Measurements from ENCODE around the gene BAD. TPM values are rescaled to one million over a fixed set of nuclear protein-coding genes. Genes with fewer than 3 reads are reported as not detected.

Gene BAD
- total and polyA plus RNA-seq, 5 experiments from 2014 or later, result 13.7 to 44.8 (median 39.1) TPM

- H3K4me3 Mint-ChIP-seq, result peak overlapping the region; percentile 78 to 89 (median 82)
- no peaks in the 10 kb centered on the region for H3K9me3 Mint-ChIP-seq
- ATAC-seq, result peak; percentile 64 to 72
- peaks cover 0 to 13% (median 0%) of the 10 kb centered on the region in 3 donors for H3K36me3 Mint-ChIP-seq
- DNase-seq, result peak in 9 of 10 donors; percentile 36 to 77 (median 63)
- POLR2A ChIA-PET, result interaction anchor here (1.0 to 16.0 kb wide), 5 partner anchors 8 to 70 kb away, joined by 3 to 290 read pairs (median 11); partner anchors contain the start of genes FERMT3, FKBP2, NUDT22 and PPP1R14B
- no peaks in the 10 kb centered on the region for H3K27me3 Mint-ChIP-seq
- peaks cover 12 to 49% (median 42%) of the 10 kb centered on the region in 4 donors for H3K4me1 Mint-ChIP-seq
- peak overlapping the region in 9 of 10 donors; percentile 45 to 92 (median 86) for H3K27ac Mint-ChIP-seq
These were observed 49.7 kb downstream of the BAD start for GRCh38 chr11:64234647-64235379.

DNA sequence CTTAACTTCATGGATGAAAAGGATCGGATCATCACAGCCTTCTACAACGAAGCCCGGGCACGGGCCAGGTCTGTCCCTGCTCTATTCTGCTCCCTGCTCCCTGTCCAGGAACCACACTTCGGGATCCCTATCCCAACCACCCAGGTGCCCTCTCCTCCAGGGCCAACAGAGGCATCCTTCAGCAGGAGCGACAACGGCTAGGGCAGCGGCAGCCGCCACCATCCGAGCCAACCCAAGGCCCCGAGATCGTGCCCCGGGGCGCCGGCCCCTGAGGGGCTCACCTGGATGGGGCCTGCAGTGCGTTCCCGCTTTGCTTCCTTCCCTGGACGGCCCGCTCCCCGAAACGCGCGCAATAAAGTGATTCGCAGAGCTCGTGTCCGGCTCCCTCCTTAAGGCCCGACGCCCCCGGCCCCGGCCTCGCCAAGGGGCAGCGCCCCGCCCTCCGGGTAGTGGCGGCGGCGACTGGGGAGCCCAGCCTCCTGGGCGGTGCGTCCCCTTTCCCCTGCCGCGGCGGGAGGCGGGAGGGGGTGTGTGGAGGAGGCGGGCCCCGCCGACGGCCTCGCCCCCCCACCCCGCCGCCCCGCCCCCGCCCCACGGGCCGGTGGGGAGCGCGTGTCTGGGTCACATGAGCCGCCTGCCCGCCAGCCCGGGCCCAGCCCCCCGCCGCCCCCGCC lies 50.4 kb downstream of the BAD start, which contains the start of gene VEGFB:
VEGFB (plus strand) TSS at position 672 of the 674 bp plus-strand sequence. CDS start 250 bp downstream, outside the sequence.
- Mint-ChIP-seq H3K4me3 (peak within 1 kb of the TSS; percentile 79 to 95 (median 86)), H3K36me3 (peaks cover 0 to 13% (median 0%) of the 10 kb centered on the region in 3 donors), H3K9me3 (no peaks in the 10 kb centered on the region), H3K27ac (peak within 1 kb of the TSS; percentile 45 to 92 (median 86)), H3K4me1 (peaks cover 15 to 54% (median 48%) of the 10 kb centered on the region in 4 donors), H3K27me3 (no peaks in the 10 kb centered on the region)
- peak; percentile 42 to 84 (median 62) for DNase-seq
- POLR2A ChIA-PET, result interaction anchor here (0.5 to 16.0 kb wide), 5 partner anchors 10 to 70 kb away, joined by 3 to 290 read pairs (median 9); partner anchors contain the start of genes FERMT3, FKBP2 and PPP1R14B
- peak; percentile 50 to 51 for ATAC-seq

DNA sequence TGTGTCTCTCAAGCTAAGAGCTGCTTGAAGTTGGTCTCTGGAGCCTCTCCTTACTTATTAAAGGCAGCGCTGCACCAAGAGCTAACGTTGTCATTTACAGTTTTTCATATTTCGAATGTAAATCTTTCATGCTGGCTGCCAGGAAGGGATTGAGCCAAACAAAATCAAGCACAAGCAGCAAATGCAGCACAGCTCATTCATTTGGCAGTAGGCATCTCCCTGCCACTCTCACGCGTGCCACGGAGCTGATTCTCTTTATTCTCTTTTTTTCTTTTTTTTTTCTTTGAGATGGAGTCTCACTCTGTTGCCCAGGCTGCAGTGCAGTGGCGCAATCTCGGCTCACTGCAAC lies 51.5 kb downstream of the BAD start:
- no peak for DNase-seq
- Mint-ChIP-seq H3K4me3 (peak overlapping the region; percentile 47 to 95 (median 78)), H3K36me3 (peaks cover 0 to 8% (median 0%) of the 10 kb centered on the region in 3 donors), H3K9me3 (no peaks in the 10 kb centered on the region), H3K27me3 (no peaks in the 10 kb centered on the region), H3K27ac (peak overlapping the region in 8 of 10 donors; percentile 66 to 86 (median 80)), H3K4me1 (peaks cover 15 to 60% (median 50%) of the 10 kb centered on the region in 4 donors)
- POLR2A ChIA-PET, result interaction anchor here (0.5 to 16.0 kb wide), 8 partner anchors 11 to 1392 kb away, joined by 3 to 290 read pairs (median 4); partner anchors contain the start of genes FERMT3, FKBP2, PPP1R14B and STIP1
- no peak for ATAC-seq

DNA sequence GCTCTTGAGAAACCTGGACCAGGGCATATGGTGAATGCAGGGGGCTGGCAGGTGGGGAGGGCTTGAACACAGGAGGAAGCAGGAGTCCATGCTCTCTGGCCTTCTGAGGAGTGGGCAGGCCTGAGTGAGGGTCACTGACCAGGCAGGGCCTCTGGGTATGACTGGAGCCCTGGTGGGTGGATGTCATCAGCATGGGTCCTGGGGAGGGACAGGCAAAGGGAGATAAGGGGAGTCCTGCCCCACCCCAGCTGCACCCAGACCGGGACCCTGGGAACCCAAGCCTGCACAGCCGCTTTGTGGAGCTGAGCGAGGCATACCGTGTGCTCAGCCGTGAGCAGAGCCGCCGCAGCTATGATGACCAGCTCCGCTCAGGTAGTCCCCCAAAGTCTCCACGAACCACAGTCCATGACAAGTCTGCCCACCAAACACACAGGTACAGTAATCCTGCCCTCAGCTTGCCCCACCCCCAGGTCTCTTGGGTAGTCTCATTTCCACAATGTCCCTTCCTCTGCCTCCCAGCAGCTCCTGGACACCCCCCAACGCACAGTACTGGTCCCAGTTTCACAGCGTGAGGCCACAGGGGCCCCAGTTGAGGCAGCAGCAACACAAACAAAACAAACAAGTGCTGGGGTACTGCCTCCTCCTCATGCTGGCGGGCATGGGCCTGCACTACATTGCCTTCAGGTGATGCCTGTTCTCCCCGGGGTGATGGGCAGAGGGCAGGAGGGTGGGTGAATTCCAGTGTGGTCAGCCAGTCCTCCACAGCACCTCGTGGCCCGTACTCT lies 52.1 kb downstream of the BAD start:
- POLR2A ChIA-PET, result interaction anchor here (0.5 to 16.0 kb wide), 10 partner anchors 9 to 1391 kb away, joined by 3 to 290 read pairs (median 4); partner anchors contain the start of genes FERMT3, FKBP2, PPP1R14B and STIP1
- Mint-ChIP-seq H3K27me3 (no peaks in the 10 kb centered on the region), H3K4me1 (peaks cover 17 to 64% (median 56%) of the 10 kb centered on the region in 4 donors), H3K36me3 (peaks cover 0 to 4% (median 0%) of the 10 kb centered on the region in 3 donors), H3K27ac (peak overlapping the region; percentile 53 to 86 (median 72)), H3K9me3 (no peaks in the 10 kb centered on the region), H3K4me3 (peak overlapping the region; percentile 65 to 95 (median 86))
- DNase-seq (no peak), ATAC-seq (no peak)

- Mint-ChIP-seq H3K36me3 (no peaks in the 10 kb centered on the region), H3K9me3 (no peaks in the 10 kb centered on the region), H3K27me3 (no peaks in the 10 kb centered on the region), H3K4me3 (peak overlapping the region; percentile 36 to 99 (median 88)), H3K27ac (peak overlapping the region in 9 of 10 donors; percentile 48 to 86 (median 74)), H3K4me1 (peaks cover 18 to 69% (median 63%) of the 10 kb centered on the region in 4 donors)
- POLR2A ChIA-PET, result interaction anchor here (0.7 to 16.0 kb wide), 7 partner anchors 9 to 234 kb away, joined by 4 to 290 read pairs (median 5); partner anchors contain the start of genes FERMT3, FKBP2, PPP1R14B and TRMT112
- ATAC-seq (no peak), DNase-seq (no peak)
These were observed 52.9 kb downstream of the BAD start for GRCh38 chr11:64231546-64231945.

GRCh38 chr11:64230985-64231365 lies 53.5 kb downstream of the BAD start:
- no peaks in the 10 kb centered on the region for H3K27me3 Mint-ChIP-seq
- POLR2A ChIA-PET, result interaction anchor here (0.7 to 16.0 kb wide), 9 partner anchors 13 to 1504 kb away, joined by 3 to 290 read pairs (median 4); partner anchors contain the start of genes FERMT3, FKBP2, HNRNPUL2 and PLCB3

GRCh38 chr11:64230171-64230984 lies 54.1 kb downstream of the BAD start, which contains the start of gene DNAJC4:
DNAJC4 (plus strand) TSS chr11:64230548; CDS start chr11:64230855, 307 bp downstream.
- H3K27me3 Mint-ChIP-seq, result no peaks in the 10 kb centered on the region
- H3K4me3 Mint-ChIP-seq, result peak within 1 kb of the TSS; percentile 82 to 99 (median 90)
- no peaks in the 10 kb centered on the region for H3K36me3 Mint-ChIP-seq
- DNase-seq (peak; percentile 76 to 93 (median 84)), ATAC-seq (peak; percentile 52 to 63)
- peak within 1 kb of the TSS; percentile 83 to 97 (median 93) for H3K27ac Mint-ChIP-seq
- POLR2A ChIA-PET, result interaction anchor here (0.6 to 16.0 kb wide), 13 partner anchors 14 to 1628 kb away, joined by 3 to 290 read pairs (median 4); partner anchors contain the start of genes BAD, CFL1, FERMT3 and FKBP2
- H3K9me3 Mint-ChIP-seq, result no peaks in the 10 kb centered on the region
- peaks cover 20 to 66% (median 60%) of the 10 kb centered on the region in 4 donors for H3K4me1 Mint-ChIP-seq

More at GRCh38 chr11:64230985-64231365, 53.5 kb downstream of the BAD start:
- no peaks in the 10 kb centered on the region for H3K9me3 Mint-ChIP-seq
- H3K4me3 Mint-ChIP-seq, result peak overlapping the region; percentile 82 to 99 (median 90)
- DNase-seq (no peak), ATAC-seq (no peak)
- peaks cover 18 to 68% (median 63%) of the 10 kb centered on the region in 4 donors for H3K4me1 Mint-ChIP-seq
- H3K27ac Mint-ChIP-seq, result peak overlapping the region; percentile 48 to 97 (median 90)
- H3K36me3 Mint-ChIP-seq, result no peaks in the 10 kb centered on the region

DNA sequence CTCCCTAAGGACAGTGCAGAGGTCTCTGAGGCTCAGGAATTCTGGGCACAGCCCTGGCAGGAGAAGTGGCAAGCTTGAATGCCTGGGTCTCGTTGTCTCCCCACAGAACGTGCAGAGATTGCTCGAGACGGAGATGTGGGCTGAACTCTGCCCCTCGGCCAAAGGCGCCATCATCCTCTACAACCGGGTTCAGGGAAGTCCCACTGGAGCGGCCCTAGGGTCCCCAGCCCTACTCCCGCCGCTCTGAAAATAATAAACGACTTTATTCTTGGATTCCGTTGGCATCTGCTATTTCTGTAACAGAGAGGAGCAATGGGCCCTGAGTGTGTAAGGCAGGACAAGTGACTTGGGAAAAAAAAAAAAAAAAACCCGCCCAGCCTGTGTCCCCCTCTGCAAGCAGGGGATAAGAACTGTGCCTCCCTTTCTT lies 54.7 kb downstream of the BAD start:
- no peak for ATAC-seq
- no peak for DNase-seq
- no peaks in the 10 kb centered on the region for H3K9me3 Mint-ChIP-seq
- H3K4me1 Mint-ChIP-seq, result peaks cover 22 to 66% (median 58%) of the 10 kb centered on the region in 4 donors
- H3K27ac Mint-ChIP-seq, result peak overlapping the region; percentile 83 to 97 (median 93)
- H3K36me3 Mint-ChIP-seq, result no peaks in the 10 kb centered on the region
- H3K4me3 Mint-ChIP-seq, result peak overlapping the region; percentile 82 to 99 (median 90)
- POLR2A ChIA-PET, result interaction anchor here (0.6 to 16.0 kb wide), 12 partner anchors 13 to 1628 kb away, joined by 3 to 290 read pairs (median 4); partner anchors contain the start of genes BAD, CFL1, FERMT3 and FKBP2
- no peaks in the 10 kb centered on the region for H3K27me3 Mint-ChIP-seq

DNA sequence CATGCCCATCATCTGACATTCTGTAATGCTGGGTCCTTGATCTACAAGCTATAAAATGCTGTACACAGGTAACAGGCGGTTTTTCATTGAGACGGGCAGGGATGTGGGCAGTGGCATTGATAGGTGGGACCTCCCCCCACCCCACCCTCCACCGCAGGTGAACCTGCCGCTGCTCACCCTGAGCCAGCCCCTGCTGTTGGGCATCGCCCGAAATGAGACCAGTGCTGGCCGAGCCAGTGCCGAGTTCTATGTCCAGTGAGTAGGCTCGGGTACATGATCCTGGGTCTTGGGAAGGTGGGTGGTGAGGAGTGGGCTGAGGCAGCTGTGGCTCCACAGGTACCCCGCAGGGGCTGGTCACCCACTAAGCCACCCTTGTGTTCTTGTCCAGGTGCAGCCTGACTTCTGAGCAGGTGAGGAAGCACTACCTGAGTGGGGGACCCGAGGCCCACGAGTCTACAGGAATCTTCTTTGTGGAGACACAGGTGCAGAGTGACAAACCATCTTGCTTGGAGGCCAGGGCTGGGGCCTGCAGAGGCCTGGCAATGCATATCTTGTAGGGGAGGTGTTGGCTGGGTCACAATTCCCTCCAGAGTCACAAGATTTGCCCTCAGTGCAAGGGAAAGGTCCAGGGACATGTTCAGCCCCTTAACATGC lies 55.2 kb downstream of the BAD start:
- no peaks in the 10 kb centered on the region for H3K36me3 Mint-ChIP-seq
- POLR2A ChIA-PET, result interaction anchor here (0.8 to 16.0 kb wide), 12 partner anchors 12 to 1389 kb away, joined by 3 to 290 read pairs (median 5); partner anchors contain the start of genes BAD, FERMT3, FKBP2 and PLCB3
- peak overlapping the region; percentile 82 to 99 (median 90) for H3K4me3 Mint-ChIP-seq
- H3K27ac Mint-ChIP-seq, result peak overlapping the region; percentile 75 to 97 (median 90)
- H3K4me1 Mint-ChIP-seq, result peaks cover 22 to 66% (median 58%) of the 10 kb centered on the region in 4 donors
- DNase-seq (no peak), ATAC-seq (no peak)
- no peaks in the 10 kb centered on the region for H3K27me3 Mint-ChIP-seq
- H3K9me3 Mint-ChIP-seq, result no peaks in the 10 kb centered on the region

GRCh38 chr11:64227405-64227956 lies 57.0 kb downstream of the BAD start:
- POLR2A ChIA-PET, result interaction anchor here (0.6 to 16.0 kb wide), 9 partner anchors 17 to 549 kb away, joined by 3 to 290 read pairs (median 22); partner anchors contain the start of genes BAD, ESRRA, FERMT3 and FKBP2
- peaks cover 22 to 54% (median 44%) of the 10 kb centered on the region in 4 donors for H3K4me1 Mint-ChIP-seq
- no peaks in the 10 kb centered on the region for H3K9me3 Mint-ChIP-seq
- peak overlapping the region; percentile 83 to 95 (median 90) for H3K27ac Mint-ChIP-seq
- DNase-seq, result no peak
- H3K36me3 Mint-ChIP-seq, result peaks cover 0 to 7% (median 0%) of the 10 kb centered on the region in 3 donors
- H3K27me3 Mint-ChIP-seq, result no peaks in the 10 kb centered on the region
- no peak for ATAC-seq
- peak overlapping the region; percentile 87 to 95 (median 90) for H3K4me3 Mint-ChIP-seq

All from naive thymus-derived CD8-positive, alpha-beta T cell (primary cell).